A549 (cell line): ENCODE data around the gene OSBPL9. TPM values are rescaled to one million over a fixed set of nuclear protein-coding genes. Genes with fewer than 3 reads are reported as not detected.

Experiments
- ATAC-seq, 2 experiments: fragments of 200-7000 bp in 1 of 2; fragments of >200 bp in 1 of 2; cut with Nextera tagmentation in 1 of 2; cut with Tn5 transposase in 1 of 2; 3 replicates each; pipeline versions ENCODE4 v1.8.0 to v1.9.1; 2018 to 2020; ENCODE audit warnings: mild to moderate bottlenecking in 1 of 2, moderate library complexity in 1 of 2
- CTCF ChIA-PET: fragments of 300-600 bp; sonication (Branson Sonifier 250); formaldehyde crosslinking; extraction: SDS; loops from one replicate; lab custom pipeline; 2021; ENCODE audit warnings: antibody characterized with exemption, inconsistent platforms; lab: Yijun Ruan, JAX
- POLR2A ChIA-PET: fragments of 350-600 bp; formaldehyde crosslinking; extraction: SDS; loops from one replicate; lab custom pipeline; 2021; ENCODE audit warnings: antibody characterized with exemption, inconsistent platforms; lab: Yijun Ruan, JAX
- DNase-seq, 2 experiments: peaks; one replicate each; pipeline versions ENCODE4 v3.0.0 to v3.0.0-alpha.2; 2011 to 2016; ENCODE audit warnings: low read depth in 1 of 2, low spot score in 1 of 2
- FAIRE-seq: peaks from 2 replicates; lab custom pipeline; 2011; peaks lifted over from hg19 to GRCh38; lab: Jason Lieb, UNC
- H3K27ac ChIP-seq, 2 experiments: fragments of >200 bp; sonication (Bioruptor Twin); formaldehyde crosslinking; 3 replicates each; pipeline ENCODE4 v1.5.1; 2016 to 2017
- H3K4me1 ChIP-seq: fragments of >200 bp; sonication (Bioruptor Twin); formaldehyde crosslinking; 3 replicates; pipeline ENCODE4 v1.6.1; 2016
- H3K4me2 ChIP-seq: fragments of >200 bp; sonication (Bioruptor Twin); formaldehyde crosslinking; 3 replicates; pipeline ENCODE4 v1.6.1; 2016
- H3K4me3 ChIP-seq: fragments of >200 bp; sonication (Bioruptor Twin); formaldehyde crosslinking; 3 replicates; pipeline ENCODE4 v1.5.1; 2016
- H3K9me3 ChIP-seq: fragments of >200 bp; sonication (Bioruptor Twin); formaldehyde crosslinking; 3 replicates; pipeline ENCODE4 v1.6.1; 2016
- CEBPB ChIP-seq, 2 experiments: fragments of >200 bp in 1 of 2; sonication (Bioruptor Twin) in 1 of 2; formaldehyde crosslinking in 1 of 2; IDR thresholded peaks; 2 replicates each; pipeline ENCODE4 v1.6.1; 2012 to 2016
- CHD4 ChIP-seq: fragments of 200-600 bp; sonication (generic); IDR thresholded peaks from 2 replicates; pipeline ENCODE4 v1.6.1; 2016; ENCODE audit warnings: antibody characterized with exemption, mild to moderate bottlenecking, borderline replicate concordance
- EHF ChIP-seq: fragments of 250-450 bp; sonication (Bioruptor Pico); IDR thresholded peaks from 2 replicates; pipeline ENCODE4 v1.5.0; 2020; ENCODE audit warnings: mild to moderate bottlenecking
- FOSB ChIP-seq: fragments of 250-450 bp; sonication (Bioruptor Pico); IDR thresholded peaks from 2 replicates; pipeline ENCODE4 v1.5.0; 2020; ENCODE audit warnings: mild to moderate bottlenecking, moderate library complexity
- FOXS1 ChIP-seq: fragments of 250-450 bp; sonication (Bioruptor Pico); IDR thresholded peaks from 2 replicates; pipeline ENCODE4 v1.5.0; 2020; ENCODE audit warnings: mild to moderate bottlenecking, moderate library complexity
- HDAC2 ChIP-seq: fragments of 200-600 bp; sonication (generic); IDR thresholded peaks from 2 replicates; pipeline ENCODE4 v1.6.1; 2016
- HOXA7 ChIP-seq: fragments of 250-450 bp; sonication (Bioruptor Pico); IDR thresholded peaks from 2 replicates; pipeline ENCODE4 v1.5.0; 2020; ENCODE audit warnings: mild to moderate bottlenecking, moderate library complexity
- HOXB5 ChIP-seq: fragments of 250-450 bp; sonication (Bioruptor Pico); IDR thresholded peaks from 2 replicates; pipeline ENCODE4 v1.5.0; 2020; ENCODE audit warnings: mild to moderate bottlenecking, moderate library complexity
- MAFK ChIP-seq: fragments of 450-650 bp; IDR thresholded peaks from 2 replicates; pipeline ENCODE4 v1.6.1; 2014; ENCODE audit not compliant: partially characterized antibody
- POLR2A ChIP-seq: IDR thresholded peaks from 2 replicates; pipeline ENCODE4 v1.6.1; 2012; ENCODE audit warnings: mild to moderate bottlenecking, low read length
- RCOR1 ChIP-seq: fragments of 150-350 bp; IDR thresholded peaks from 2 replicates; pipeline ENCODE4 v1.6.1; 2014; ENCODE audit warnings: antibody characterized with exemption, low read length, low read depth
- RFX5 ChIP-seq: fragments of 450-650 bp; IDR thresholded peaks from 2 replicates; pipeline ENCODE4 v1.7.1; 2014; ENCODE audit warnings: antibody characterized with exemption, mild to moderate bottlenecking, moderate library complexity
- RNF2 ChIP-seq: fragments of 200-600 bp; sonication (generic); IDR thresholded peaks from 2 replicates; pipeline ENCODE4 v1.6.1; 2016; ENCODE audit warnings: low read depth, mild to moderate bottlenecking, antibody characterized with exemption, moderate library complexity, borderline replicate concordance
- TP53 ChIP-seq: fragments of 250-450 bp; sonication (Bioruptor Pico); IDR thresholded peaks from 2 replicates; pipeline ENCODE4 v1.5.0; 2021; ENCODE audit warnings: mild to moderate bottlenecking, moderate library complexity
- WGBS: methylation state at CpG from one replicate; pipeline ENCODE4 v1.1.6; 2017; ENCODE audit errors: missing lambda C conversion rate; 5-methylcytosine and 5-hydroxymethylcytosine counted together
- polyA plus RNA-seq, 4 experiments: library from polyadenylated mRNA; depleted of rRNA in 3 of 4; stranded (reverse); fragments of >200 nt; fragmentation: RNase III in 1 of 4; extraction: RNeasy Plus Mini Kit Qiagen cat#74134 plus additional on column Dnase treatment in 1 of 4; gene quantifications; 2 replicates in 3 of 4; 3 replicates in 1 of 4; pipeline ENCODE4 v1.2.3, GENCODE V29; 2011 to 2017
- TF ChIP-seq, protein P1 (sequence below): fragments of 250-450 bp; sonication (Bioruptor Pico); IDR thresholded peaks from 2 replicates; pipeline ENCODE4 v1.5.0; 2021; ENCODE audit warnings: mild to moderate bottlenecking, moderate library complexity, borderline replicate concordance
- TF ChIP-seq, protein P2 (sequence below): fragments of >200 bp; sonication (Bioruptor Twin); formaldehyde crosslinking; IDR thresholded peaks from 3 replicates; pipeline ENCODE4 v1.6.1; 2016
- TF ChIP-seq, protein P3 (sequence below): IDR thresholded peaks from 2 replicates; pipeline ENCODE4 v1.6.1; 2012
- TF ChIP-seq, protein P4 (sequence below): IDR thresholded peaks from 2 replicates; pipeline ENCODE4 v1.6.1; 2012; ENCODE audit warnings: low read depth, borderline replicate concordance
- TF ChIP-seq, protein P5 (sequence below): fragments of >200 bp; sonication (Bioruptor Twin); formaldehyde crosslinking; IDR thresholded peaks from 2 replicates; pipeline ENCODE4 v1.6.1; 2016
- TF ChIP-seq, protein P6 (sequence below): fragments of 200-600 bp; sonication (generic); IDR thresholded peaks from 2 replicates; pipeline ENCODE4 v1.6.1; 2016; ENCODE audit warnings: antibody characterized with exemption, mild to moderate bottlenecking, moderate library complexity
- TF ChIP-seq, protein P7 (sequence below): fragments of 250-450 bp; sonication (Bioruptor Pico); IDR thresholded peaks from 2 replicates; pipeline ENCODE4 v1.5.0; 2020; ENCODE audit warnings: low read depth, mild to moderate bottlenecking, moderate library complexity
- TF ChIP-seq, protein P8 (sequence below): fragments of 150-350 bp; IDR thresholded peaks from 2 replicates; pipeline ENCODE4 v1.6.1; 2014; ENCODE audit warnings: low read depth, mild to moderate bottlenecking, low read length

The OSBPL9 gene
- polyA plus RNA-seq, 2 of the 4 experiments (the other 2 are of a cell fraction) = 52.6 to 93.7 TPM

DNA sequence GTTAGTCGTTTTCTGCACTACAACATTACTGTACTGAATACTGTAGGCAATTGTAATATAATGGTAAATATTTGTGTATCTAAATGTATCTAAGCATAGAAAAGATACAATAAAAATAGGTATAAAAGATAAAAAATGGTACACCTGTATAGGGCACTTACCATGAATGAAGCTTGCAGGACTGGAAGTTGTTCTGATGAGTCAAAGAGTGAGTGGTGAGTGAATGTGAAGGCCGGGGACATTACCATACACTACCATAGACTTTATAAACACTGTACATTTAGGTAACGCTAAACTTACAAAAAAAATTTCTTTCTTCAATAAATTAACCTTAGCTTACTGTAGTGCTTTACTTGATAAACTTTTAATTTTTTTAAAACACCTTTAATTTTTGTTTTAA is 13.5 kb downstream of the OSBPL9 start:
- CTCF ChIA-PET = no interaction called here
- H3K27ac ChIP-seq = no peak overlapping the region
- ATAC-seq (no peak), DNase-seq (no peak), FAIRE-seq (no peak)
- no peaks in the 10 kb centered on the region for H3K9me3 ChIP-seq
- TF ChIP-seq, protein P1, sequence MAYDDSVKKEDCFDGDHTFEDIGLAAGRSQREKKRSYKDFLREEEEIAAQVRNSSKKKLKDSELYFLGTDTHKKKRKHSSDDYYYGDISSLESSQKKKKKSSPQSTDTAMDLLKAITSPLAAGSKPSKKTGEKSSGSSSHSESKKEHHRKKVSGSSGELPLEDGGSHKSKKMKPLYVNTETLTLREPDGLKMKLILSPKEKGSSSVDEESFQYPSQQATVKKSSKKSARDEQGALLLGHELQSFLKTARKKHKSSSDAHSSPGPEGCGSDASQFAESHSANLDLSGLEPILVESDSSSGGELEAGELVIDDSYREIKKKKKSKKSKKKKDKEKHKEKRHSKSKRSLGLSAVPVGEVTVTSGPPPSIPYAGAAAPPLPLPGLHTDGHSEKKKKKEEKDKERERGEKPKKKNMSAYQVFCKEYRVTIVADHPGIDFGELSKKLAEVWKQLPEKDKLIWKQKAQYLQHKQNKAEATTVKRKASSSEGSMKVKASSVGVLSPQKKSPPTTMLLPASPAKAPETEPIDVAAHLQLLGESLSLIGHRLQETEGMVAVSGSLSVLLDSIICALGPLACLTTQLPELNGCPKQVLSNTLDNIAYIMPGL (CRISPR knock-in tag) = no peak
- TF ChIP-seq, protein P2, sequence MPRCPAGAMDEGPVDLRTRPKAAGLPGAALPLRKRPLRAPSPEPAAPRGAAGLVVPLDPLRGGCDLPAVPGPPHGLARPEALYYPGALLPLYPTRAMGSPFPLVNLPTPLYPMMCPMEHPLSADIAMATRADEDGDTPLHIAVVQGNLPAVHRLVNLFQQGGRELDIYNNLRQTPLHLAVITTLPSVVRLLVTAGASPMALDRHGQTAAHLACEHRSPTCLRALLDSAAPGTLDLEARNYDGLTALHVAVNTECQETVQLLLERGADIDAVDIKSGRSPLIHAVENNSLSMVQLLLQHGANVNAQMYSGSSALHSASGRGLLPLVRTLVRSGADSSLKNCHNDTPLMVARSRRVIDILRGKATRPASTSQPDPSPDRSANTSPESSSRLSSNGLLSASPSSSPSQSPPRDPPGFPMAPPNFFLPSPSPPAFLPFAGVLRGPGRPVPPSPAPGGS = no peak
- TF ChIP-seq HOXB5 (CRISPR knock-in tag) (no peak), POLR2A (no peak)
- 89% methylated on average over 3 of the region's 3 CpGs for WGBS
- no peak overlapping the region for H3K4me3 ChIP-seq
- H3K4me1 ChIP-seq = peaks cover 19% of the 10 kb centered on the region
- no peak overlapping the region for H3K4me2 ChIP-seq
- POLR2A ChIA-PET = no interaction called here

DNA sequence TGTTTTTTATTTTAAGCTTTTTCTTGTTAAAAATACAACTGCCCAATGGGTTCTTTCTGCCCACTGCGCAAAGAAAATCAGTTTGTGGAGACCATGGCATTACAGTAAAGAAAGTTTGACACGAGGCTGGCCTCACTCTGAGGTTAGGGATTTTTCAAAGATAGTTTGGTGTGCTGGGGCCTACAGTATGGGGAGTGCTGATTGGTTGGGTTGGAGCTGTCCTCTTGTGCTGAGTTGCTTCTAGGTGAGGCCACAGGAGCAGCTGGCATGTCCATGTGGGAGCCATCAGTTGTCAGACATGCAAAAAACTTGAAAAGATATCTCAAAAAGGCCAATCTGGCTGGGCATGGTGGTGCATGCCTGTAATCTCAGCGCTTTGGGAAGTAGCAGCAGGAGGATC is 14.0 kb downstream of the OSBPL9 start:
- ChIA-PET CTCF (no interaction called here), POLR2A (no interaction called here)
- H3K4me2 ChIP-seq = no peak overlapping the region
- FAIRE-seq (no peak), ATAC-seq (no peak), DNase-seq (no peak)
- no peak overlapping the region for H3K27ac ChIP-seq
- H3K9me3 ChIP-seq = no peaks in the 10 kb centered on the region
- no peak overlapping the region for H3K4me3 ChIP-seq
- TF ChIP-seq HDAC2 (no peak), HOXA7 (CRISPR knock-in tag) (no peak), RCOR1 (no peak), FOXS1 (CRISPR knock-in tag) (no peak), CHD4 (no peak), FOSB (no peak), EHF (CRISPR knock-in tag) (no peak), CEBPB (IDR thresholded peaks at IDR 0.05) (no peak), TP53 (no peak), RFX5 (no peak), MAFK (no peak), RNF2 (no peak)
- TF ChIP-seq, protein P1 (CRISPR knock-in tag) = no peak
- TF ChIP-seq, protein P3, sequence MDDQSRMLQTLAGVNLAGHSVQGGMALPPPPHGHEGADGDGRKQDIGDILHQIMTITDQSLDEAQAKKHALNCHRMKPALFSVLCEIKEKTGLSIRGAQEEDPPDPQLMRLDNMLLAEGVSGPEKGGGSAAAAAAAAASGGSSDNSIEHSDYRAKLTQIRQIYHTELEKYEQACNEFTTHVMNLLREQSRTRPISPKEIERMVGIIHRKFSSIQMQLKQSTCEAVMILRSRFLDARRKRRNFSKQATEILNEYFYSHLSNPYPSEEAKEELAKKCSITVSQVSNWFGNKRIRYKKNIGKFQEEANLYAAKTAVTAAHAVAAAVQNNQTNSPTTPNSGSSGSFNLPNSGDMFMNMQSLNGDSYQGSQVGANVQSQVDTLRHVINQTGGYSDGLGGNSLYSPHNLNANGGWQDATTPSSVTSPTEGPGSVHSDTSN = no peak
- TF ChIP-seq, protein P4, sequence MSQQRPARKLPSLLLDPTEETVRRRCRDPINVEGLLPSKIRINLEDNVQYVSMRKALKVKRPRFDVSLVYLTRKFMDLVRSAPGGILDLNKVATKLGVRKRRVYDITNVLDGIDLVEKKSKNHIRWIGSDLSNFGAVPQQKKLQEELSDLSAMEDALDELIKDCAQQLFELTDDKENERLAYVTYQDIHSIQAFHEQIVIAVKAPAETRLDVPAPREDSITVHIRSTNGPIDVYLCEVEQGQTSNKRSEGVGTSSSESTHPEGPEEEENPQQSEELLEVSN = no peak
- TF ChIP-seq, protein P5, sequence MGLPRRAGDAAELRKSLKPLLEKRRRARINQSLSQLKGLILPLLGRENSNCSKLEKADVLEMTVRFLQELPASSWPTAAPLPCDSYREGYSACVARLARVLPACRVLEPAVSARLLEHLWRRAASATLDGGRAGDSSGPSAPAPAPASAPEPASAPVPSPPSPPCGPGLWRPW = no peak
- TF ChIP-seq, protein P6, sequence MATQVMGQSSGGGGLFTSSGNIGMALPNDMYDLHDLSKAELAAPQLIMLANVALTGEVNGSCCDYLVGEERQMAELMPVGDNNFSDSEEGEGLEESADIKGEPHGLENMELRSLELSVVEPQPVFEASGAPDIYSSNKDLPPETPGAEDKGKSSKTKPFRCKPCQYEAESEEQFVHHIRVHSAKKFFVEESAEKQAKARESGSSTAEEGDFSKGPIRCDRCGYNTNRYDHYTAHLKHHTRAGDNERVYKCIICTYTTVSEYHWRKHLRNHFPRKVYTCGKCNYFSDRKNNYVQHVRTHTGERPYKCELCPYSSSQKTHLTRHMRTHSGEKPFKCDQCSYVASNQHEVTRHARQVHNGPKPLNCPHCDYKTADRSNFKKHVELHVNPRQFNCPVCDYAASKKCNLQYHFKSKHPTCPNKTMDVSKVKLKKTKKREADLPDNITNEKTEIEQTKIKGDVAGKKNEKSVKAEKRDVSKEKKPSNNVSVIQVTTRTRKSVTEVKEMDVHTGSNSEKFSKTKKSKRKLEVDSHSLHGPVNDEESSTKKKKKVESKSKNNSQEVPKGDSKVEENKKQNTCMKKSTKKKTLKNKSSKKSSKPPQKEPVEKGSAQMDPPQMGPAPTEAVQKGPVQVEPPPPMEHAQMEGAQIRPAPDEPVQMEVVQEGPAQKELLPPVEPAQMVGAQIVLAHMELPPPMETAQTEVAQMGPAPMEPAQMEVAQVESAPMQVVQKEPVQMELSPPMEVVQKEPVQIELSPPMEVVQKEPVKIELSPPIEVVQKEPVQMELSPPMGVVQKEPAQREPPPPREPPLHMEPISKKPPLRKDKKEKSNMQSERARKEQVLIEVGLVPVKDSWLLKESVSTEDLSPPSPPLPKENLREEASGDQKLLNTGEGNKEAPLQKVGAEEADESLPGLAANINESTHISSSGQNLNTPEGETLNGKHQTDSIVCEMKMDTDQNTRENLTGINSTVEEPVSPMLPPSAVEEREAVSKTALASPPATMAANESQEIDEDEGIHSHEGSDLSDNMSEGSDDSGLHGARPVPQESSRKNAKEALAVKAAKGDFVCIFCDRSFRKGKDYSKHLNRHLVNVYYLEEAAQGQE = no peak
- TF ChIP-seq, protein P7, sequence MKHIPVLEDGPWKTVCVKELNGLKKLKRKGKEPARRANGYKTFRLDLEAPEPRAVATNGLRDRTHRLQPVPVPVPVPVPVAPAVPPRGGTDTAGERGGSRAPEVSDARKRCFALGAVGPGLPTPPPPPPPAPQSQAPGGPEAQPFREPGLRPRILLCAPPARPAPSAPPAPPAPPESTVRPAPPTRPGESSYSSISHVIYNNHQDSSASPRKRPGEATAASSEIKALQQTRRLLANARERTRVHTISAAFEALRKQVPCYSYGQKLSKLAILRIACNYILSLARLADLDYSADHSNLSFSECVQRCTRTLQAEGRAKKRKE (CRISPR knock-in tag) = no peak
- TF ChIP-seq, protein P8, sequence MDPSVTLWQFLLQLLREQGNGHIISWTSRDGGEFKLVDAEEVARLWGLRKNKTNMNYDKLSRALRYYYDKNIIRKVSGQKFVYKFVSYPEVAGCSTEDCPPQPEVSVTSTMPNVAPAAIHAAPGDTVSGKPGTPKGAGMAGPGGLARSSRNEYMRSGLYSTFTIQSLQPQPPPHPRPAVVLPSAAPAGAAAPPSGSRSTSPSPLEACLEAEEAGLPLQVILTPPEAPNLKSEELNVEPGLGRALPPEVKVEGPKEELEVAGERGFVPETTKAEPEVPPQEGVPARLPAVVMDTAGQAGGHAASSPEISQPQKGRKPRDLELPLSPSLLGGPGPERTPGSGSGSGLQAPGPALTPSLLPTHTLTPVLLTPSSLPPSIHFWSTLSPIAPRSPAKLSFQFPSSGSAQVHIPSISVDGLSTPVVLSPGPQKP = no peak
- 93% methylated on average over 3 of the region's 3 CpGs for WGBS
- H3K4me1 ChIP-seq = peaks cover 23% of the 10 kb centered on the region
